Liver (tissue), 3 donors: ENCODE results near the gene MYO7A.

Experiments
- EGR1 ChIP-seq, 2 donors: IDR thresholded peaks; 2 replicates each; pipeline ENCODE4 v1.6.1; 2016 to 2018; ENCODE audit warnings: antibody characterized with exemption in 2 of 2, low read depth in 2 of 2
- GABPA ChIP-seq, 2 donors: IDR thresholded peaks in 1 of 2; conservative IDR thresholded peaks in 1 of 2; 2 replicates each; pipeline ENCODE4 v1.6.1; 2016; ENCODE audit warnings: antibody characterized with exemption in 2 of 2, mild to moderate bottlenecking in 1 of 2, moderate library complexity in 1 of 2
- HNF4A ChIP-seq, 2 donors: conservative IDR thresholded peaks; 2 replicates each; pipeline ENCODE4 v1.6.1; 2016; ENCODE audit warnings: antibody characterized with exemption in 2 of 2, mild to moderate bottlenecking in 2 of 2
- RAD21 ChIP-seq, 2 donors: IDR thresholded peaks; 2 replicates each; pipeline ENCODE4 v1.6.1; 2016; ENCODE audit warnings: antibody characterized with exemption in 2 of 2, mild to moderate bottlenecking in 2 of 2
- YY1 ChIP-seq: IDR thresholded peaks from 2 replicates; pipeline ENCODE4 v1.6.1; 2016; ENCODE audit warnings: antibody characterized with exemption, mild to moderate bottlenecking
- TF ChIP-seq, protein P1 (sequence below): fragments of 150-350 bp; IDR thresholded peaks from 2 replicates; pipeline ENCODE4 v1.5.1; 2017; ENCODE audit warnings: improper control_type of control experiment, low read depth, low read length; ENCODE audit not compliant: missing input control
- TF ChIP-seq, protein P2 (sequence below): IDR thresholded peaks from 2 replicates; pipeline ENCODE4 v1.6.1; 2016; ENCODE audit warnings: antibody characterized with exemption
- TF ChIP-seq, protein P3 (sequence below): IDR thresholded peaks from 2 replicates; pipeline ENCODE4 v1.6.1; 2016; ENCODE audit warnings: antibody characterized with exemption, mild to moderate bottlenecking
- donor health status: healthy.
- donor health status: healthy.

DNA sequence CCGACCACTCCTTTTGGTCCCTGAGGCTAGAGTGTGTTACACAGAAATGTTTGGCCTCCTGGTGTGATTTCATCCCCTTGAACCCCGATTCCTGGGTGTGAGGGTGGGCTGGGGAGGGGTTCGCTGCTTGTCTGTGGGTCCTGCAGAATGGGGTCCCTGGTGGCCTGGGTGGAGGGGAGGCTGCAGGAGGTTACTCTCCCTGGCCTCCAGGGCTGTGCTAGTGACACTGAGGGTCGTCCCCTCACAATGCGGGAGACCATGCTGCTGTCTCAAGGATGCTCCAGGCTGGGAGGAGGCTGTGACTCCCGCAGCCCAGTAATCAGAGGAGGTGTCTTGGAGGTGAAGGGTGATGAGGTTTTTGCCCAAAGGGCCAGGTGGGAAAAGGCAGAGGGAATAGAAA lies 42.4 kb upstream of the MYO7A start:
- TF ChIP-seq, protein P1, sequence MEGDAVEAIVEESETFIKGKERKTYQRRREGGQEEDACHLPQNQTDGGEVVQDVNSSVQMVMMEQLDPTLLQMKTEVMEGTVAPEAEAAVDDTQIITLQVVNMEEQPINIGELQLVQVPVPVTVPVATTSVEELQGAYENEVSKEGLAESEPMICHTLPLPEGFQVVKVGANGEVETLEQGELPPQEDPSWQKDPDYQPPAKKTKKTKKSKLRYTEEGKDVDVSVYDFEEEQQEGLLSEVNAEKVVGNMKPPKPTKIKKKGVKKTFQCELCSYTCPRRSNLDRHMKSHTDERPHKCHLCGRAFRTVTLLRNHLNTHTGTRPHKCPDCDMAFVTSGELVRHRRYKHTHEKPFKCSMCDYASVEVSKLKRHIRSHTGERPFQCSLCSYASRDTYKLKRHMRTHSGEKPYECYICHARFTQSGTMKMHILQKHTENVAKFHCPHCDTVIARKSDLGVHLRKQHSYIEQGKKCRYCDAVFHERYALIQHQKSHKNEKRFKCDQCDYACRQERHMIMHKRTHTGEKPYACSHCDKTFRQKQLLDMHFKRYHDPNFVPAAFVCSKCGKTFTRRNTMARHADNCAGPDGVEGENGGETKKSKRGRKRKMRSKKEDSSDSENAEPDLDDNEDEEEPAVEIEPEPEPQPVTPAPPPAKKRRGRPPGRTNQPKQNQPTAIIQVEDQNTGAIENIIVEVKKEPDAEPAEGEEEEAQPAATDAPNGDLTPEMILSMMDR = no peak
- TF ChIP-seq HNF4A (conservative IDR thresholded peaks at IDR 0.05) = no peak
- no peak for TF ChIP-seq EGR1 (IDR thresholded peaks at IDR 0.05; ENCODE audit: low read depth in 2 of 2)
- TF ChIP-seq GABPA (IDR thresholded peaks at IDR 0.05 in 1 of 2, conservative IDR thresholded peaks at IDR 0.05 in 1 of 2) = no peak
- no peak for TF ChIP-seq RAD21 (IDR thresholded peaks at IDR 0.05)
- no peak for TF ChIP-seq YY1
- TF ChIP-seq, protein P2, sequence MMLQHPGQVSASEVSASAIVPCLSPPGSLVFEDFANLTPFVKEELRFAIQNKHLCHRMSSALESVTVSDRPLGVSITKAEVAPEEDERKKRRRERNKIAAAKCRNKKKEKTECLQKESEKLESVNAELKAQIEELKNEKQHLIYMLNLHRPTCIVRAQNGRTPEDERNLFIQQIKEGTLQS = no peak
- TF ChIP-seq, protein P3, sequence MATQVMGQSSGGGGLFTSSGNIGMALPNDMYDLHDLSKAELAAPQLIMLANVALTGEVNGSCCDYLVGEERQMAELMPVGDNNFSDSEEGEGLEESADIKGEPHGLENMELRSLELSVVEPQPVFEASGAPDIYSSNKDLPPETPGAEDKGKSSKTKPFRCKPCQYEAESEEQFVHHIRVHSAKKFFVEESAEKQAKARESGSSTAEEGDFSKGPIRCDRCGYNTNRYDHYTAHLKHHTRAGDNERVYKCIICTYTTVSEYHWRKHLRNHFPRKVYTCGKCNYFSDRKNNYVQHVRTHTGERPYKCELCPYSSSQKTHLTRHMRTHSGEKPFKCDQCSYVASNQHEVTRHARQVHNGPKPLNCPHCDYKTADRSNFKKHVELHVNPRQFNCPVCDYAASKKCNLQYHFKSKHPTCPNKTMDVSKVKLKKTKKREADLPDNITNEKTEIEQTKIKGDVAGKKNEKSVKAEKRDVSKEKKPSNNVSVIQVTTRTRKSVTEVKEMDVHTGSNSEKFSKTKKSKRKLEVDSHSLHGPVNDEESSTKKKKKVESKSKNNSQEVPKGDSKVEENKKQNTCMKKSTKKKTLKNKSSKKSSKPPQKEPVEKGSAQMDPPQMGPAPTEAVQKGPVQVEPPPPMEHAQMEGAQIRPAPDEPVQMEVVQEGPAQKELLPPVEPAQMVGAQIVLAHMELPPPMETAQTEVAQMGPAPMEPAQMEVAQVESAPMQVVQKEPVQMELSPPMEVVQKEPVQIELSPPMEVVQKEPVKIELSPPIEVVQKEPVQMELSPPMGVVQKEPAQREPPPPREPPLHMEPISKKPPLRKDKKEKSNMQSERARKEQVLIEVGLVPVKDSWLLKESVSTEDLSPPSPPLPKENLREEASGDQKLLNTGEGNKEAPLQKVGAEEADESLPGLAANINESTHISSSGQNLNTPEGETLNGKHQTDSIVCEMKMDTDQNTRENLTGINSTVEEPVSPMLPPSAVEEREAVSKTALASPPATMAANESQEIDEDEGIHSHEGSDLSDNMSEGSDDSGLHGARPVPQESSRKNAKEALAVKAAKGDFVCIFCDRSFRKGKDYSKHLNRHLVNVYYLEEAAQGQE = no peak
